ENCODE data around the gene MAP2K2.

DNA sequence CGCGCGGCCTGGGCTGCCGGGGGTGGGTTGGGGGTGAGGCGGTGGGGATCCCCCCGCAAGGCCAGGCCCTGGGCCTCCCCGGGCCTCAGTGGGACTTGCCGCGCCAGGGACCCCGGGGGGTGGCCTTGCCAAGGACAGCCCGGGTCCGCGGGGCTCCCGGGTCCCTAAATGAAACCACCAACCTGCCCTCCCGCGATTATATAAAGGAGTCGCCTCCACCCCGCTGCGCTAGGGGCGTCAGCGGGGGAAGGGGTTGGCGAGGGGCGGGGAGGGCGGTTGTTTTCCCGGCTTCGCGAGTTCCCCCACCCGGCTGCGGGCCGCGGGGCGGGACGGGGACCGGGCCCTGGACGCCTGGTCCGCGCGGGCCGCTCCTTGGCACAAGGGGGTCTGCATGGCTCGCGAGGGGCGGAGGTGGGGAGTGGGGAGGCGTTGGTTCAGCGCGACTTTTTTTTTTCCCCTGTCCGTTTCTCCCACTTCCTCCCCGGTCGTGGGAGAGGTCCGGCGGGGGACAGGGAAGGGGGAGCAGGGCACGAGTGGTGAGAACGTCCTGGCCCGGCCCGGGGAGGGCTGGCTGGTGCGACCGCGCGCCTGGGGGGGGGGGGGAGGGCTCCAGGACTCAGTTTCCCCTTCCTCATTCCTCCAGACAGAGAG, 56.4 kb downstream of the MAP2K2 start:
- no peak for TF ChIP-seq CTCF (IDR thresholded peaks at IDR 0.05; ENCODE audit: low read depth, low read length, missing input control)
- TF ChIP-seq GABPA (IDR thresholded peaks at IDR 0.05 in 1 of 2, conservative IDR thresholded peaks at IDR 0.05 in 1 of 2), result no peak
- no peak for TF ChIP-seq RAD21 (IDR thresholded peaks at IDR 0.05)
- no peak for TF ChIP-seq REST (IDR thresholded peaks at IDR 0.05)

Data from liver (tissue), 3 donors.